Neural progenitor cell (in vitro differentiated cells): ENCODE data around the gene ABCA7. TPM values are rescaled to one million over a fixed set of nuclear protein-coding genes. Genes with fewer than 3 reads are reported as not detected.

Experiments used
- DNase-seq: peaks from one replicate; pipeline ENCODE4 v3.0.0-alpha.2; 2016; ENCODE audit warnings: low spot score
- H2AFZ ChIP-seq: fragments of 200-600 bp; sonication (generic); replicated peaks from 2 replicates; pipeline ENCODE4 v1.6.1; 2016; ENCODE audit warnings: antibody characterized with exemption
- H3F3A ChIP-seq: fragments of 200-600 bp; sonication (generic); 2 replicates; pipeline ENCODE4 v1.6.1; 2016; ENCODE audit warnings: antibody characterized with exemption, low read depth
- H3K27ac ChIP-seq: fragments of 200-600 bp; sonication (generic); 2 replicates; pipeline ENCODE4 v1.5.1; 2016; ENCODE audit warnings: mild to moderate bottlenecking
- H3K27me3 ChIP-seq: fragments of 200-600 bp; sonication (generic); 2 replicates; pipeline ENCODE4 v1.6.1; 2016; ENCODE audit warnings: mild to moderate bottlenecking, moderate library complexity
- H3K36me3 ChIP-seq: fragments of 200-600 bp; sonication (generic); 2 replicates; pipeline ENCODE4 v1.5.1; 2016
- H3K4me1 ChIP-seq: fragments of 200-600 bp; sonication (generic); 2 replicates; pipeline ENCODE4 v1.6.1; 2016; ENCODE audit warnings: mixed run types
- H3K4me2 ChIP-seq: fragments of 200-600 bp; sonication (generic); 2 replicates; pipeline ENCODE4 v1.6.1; 2016
- H3K4me3 ChIP-seq: fragments of 200-600 bp; sonication (generic); 2 replicates; pipeline ENCODE4 v1.5.1; 2016
- H3K79me2 ChIP-seq: fragments of 200-600 bp; sonication (generic); 2 replicates; pipeline ENCODE4 v1.6.1; 2016; ENCODE audit warnings: low read depth
- H3K9ac ChIP-seq: fragments of 200-600 bp; sonication (generic); 2 replicates; pipeline ENCODE4 v1.6.1; 2016
- H3K9me3 ChIP-seq: fragments of 200-600 bp; sonication (generic); 2 replicates; pipeline ENCODE4 v1.5.1; 2016; ENCODE audit warnings: low read depth
- H4K20me1 ChIP-seq: fragments of 200-600 bp; sonication (generic); 2 replicates; pipeline ENCODE4 v1.6.1; 2016; ENCODE audit warnings: low read depth
- H3K27ac Mint-ChIP-seq: 3 replicates; pipeline ENCODE4 v1.8.0; 2021; ENCODE audit warnings: mixed read lengths
- H3K27me3 Mint-ChIP-seq: 2 replicates; pipeline ENCODE4 v1.8.0; 2022; ENCODE audit warnings: low read depth, mild to moderate bottlenecking, inconsistent platforms, moderate library complexity, mixed read lengths; ENCODE audit not compliant: insufficient read depth
- H3K36me3 Mint-ChIP-seq: 3 replicates; pipeline ENCODE4 v1.8.0; 2021; ENCODE audit warnings: mixed read lengths
- H3K4me1 Mint-ChIP-seq: 3 replicates; pipeline ENCODE4 v1.8.0; 2021; ENCODE audit warnings: mixed read lengths
- H3K4me3 Mint-ChIP-seq: 3 replicates; pipeline ENCODE4 v1.8.0; 2021; ENCODE audit warnings: mild to moderate bottlenecking, moderate library complexity, mixed read lengths
- H3K9me3 Mint-ChIP-seq: 3 replicates; pipeline ENCODE4 v1.8.0; 2020; ENCODE audit warnings: mixed read lengths
- EZH2 ChIP-seq: fragments of 200-600 bp; sonication (generic); IDR thresholded peaks from 2 replicates; pipeline ENCODE4 v1.6.1; 2017; ENCODE audit warnings: antibody characterized with exemption, mild to moderate bottlenecking, moderate library complexity
- EZH2phosphoT487 ChIP-seq: fragments of 200-600 bp; sonication (generic); IDR thresholded peaks from 2 replicates; pipeline ENCODE4 v1.6.1; 2017; ENCODE audit warnings: antibody characterized with exemption
- total RNA-seq: library from RNA; depleted of rRNA; stranded (reverse); fragments of >200 nt; gene quantifications from 2 replicates; pipeline ENCODE4 v1.2.3, GENCODE V29; 2015; ENCODE audit warnings: low replicate concordance
- TF ChIP-seq, protein P1 (sequence below): fragments of 200-600 bp; sonication (generic); IDR thresholded peaks from 2 replicates; pipeline ENCODE4 v1.5.1; 2017; ENCODE audit warnings: antibody characterized with exemption, mild to moderate bottlenecking

ABCA7 gene
- total RNA-seq, 1 donor from 2014 or later: 1.4 TPM

GRCh38 chr19:1108291-1109031 is 68.6 kb downstream of the ABCA7 start:
- Histone ChIP-seq H4K20me1 (peaks cover 30% of the 10 kb centered on the region), H3K4me2 (no peak overlapping the region), H3K4me1 (peaks cover 8% of the 10 kb centered on the region), H3K27ac (no peak overlapping the region), H3F3A (peaks cover 28% of the 10 kb centered on the region), H3K9me3 (no peaks in the 10 kb centered on the region), H3K36me3 (no peaks in the 10 kb centered on the region), H3K4me3 (no peak overlapping the region), H3K27me3 (no peaks in the 10 kb centered on the region), H3K79me2 (peaks cover 16% of the 10 kb centered on the region), H2AFZ (no peak overlapping the region), H3K9ac (no peak overlapping the region)
- DNase-seq: no peak
- Mint-ChIP-seq H3K4me1 (peaks cover 5% of the 10 kb centered on the region), H3K9me3 (no peaks in the 10 kb centered on the region), H3K27me3 (no peaks in the 10 kb centered on the region), H3K36me3 (no peaks in the 10 kb centered on the region), H3K27ac (no peak overlapping the region), H3K4me3 (no peak overlapping the region)
- TF ChIP-seq EZH2phosphoT487: no peak
- TF ChIP-seq, protein P1, sequence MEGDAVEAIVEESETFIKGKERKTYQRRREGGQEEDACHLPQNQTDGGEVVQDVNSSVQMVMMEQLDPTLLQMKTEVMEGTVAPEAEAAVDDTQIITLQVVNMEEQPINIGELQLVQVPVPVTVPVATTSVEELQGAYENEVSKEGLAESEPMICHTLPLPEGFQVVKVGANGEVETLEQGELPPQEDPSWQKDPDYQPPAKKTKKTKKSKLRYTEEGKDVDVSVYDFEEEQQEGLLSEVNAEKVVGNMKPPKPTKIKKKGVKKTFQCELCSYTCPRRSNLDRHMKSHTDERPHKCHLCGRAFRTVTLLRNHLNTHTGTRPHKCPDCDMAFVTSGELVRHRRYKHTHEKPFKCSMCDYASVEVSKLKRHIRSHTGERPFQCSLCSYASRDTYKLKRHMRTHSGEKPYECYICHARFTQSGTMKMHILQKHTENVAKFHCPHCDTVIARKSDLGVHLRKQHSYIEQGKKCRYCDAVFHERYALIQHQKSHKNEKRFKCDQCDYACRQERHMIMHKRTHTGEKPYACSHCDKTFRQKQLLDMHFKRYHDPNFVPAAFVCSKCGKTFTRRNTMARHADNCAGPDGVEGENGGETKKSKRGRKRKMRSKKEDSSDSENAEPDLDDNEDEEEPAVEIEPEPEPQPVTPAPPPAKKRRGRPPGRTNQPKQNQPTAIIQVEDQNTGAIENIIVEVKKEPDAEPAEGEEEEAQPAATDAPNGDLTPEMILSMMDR: no peak
- no peak for TF ChIP-seq EZH2

GRCh38 chr19:1109032-1109551 is 69.2 kb downstream of the ABCA7 start:
- Histone ChIP-seq H3K4me2 (no peak overlapping the region), H3K27ac (no peak overlapping the region), H2AFZ (no peak overlapping the region), H3K4me1 (peaks cover 11% of the 10 kb centered on the region), H4K20me1 (peaks cover 35% of the 10 kb centered on the region), H3K9ac (no peak overlapping the region), H3F3A (peaks cover 31% of the 10 kb centered on the region), H3K79me2 (peaks cover 16% of the 10 kb centered on the region), H3K4me3 (no peak overlapping the region), H3K27me3 (no peaks in the 10 kb centered on the region), H3K9me3 (no peaks in the 10 kb centered on the region), H3K36me3 (no peaks in the 10 kb centered on the region)
- H3K4me3 Mint-ChIP-seq: no peak overlapping the region
- H3K36me3 Mint-ChIP-seq: no peaks in the 10 kb centered on the region
- no peak for TF ChIP-seq EZH2phosphoT487
- TF ChIP-seq EZH2: no peak
- TF ChIP-seq, protein P1: no peak
- no peak overlapping the region for H3K27ac Mint-ChIP-seq
- H3K4me1 Mint-ChIP-seq: peaks cover 3% of the 10 kb centered on the region
- H3K9me3 Mint-ChIP-seq: no peaks in the 10 kb centered on the region
- no peak for DNase-seq
- no peaks in the 10 kb centered on the region for H3K27me3 Mint-ChIP-seq

DNA sequence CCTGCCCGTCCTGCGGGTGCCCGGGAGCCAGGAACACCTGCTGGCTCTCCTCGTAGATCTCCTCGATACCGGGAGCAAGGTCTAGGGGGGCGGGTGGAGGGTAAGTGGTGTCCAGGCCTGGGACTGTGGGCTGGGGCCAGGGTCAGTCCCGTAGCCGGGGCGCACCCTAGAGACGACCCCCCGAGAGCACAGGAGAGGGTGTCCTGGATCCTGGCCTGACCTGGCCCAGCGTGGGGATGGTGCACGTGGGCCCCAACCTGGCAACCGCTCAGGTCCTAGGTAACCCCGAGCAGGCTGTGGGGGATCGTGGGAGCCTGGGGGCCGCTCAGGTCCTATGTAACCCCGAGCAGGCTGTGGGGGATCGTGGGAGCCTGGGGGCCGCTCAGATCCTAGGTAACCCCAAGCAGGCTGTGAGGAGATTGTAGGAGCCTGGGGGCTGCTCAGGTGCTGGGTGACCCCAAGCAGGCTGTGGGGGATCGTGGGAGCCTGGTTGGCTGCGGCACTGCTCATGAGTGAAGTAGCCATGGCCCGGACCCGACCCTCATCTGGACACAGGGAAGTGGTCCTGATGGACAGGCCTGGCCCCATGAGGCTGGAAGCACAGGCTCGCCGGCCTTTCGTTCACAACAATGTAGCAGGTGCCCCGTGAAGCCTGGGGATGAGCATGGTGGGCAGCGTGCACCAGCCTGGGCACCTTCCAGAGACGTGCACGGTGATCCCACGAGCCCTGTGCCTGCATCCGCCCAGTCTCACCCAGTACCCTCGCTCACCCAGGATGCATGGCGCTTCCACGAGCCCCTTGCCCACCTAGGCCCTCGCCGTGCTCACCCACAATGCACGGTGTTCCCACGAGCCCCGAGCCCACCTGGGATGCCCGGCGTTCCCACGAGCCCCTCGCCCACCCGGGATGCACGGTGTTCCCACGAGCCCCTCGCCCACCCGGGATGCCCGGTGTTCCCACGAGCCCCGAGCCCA is 70.1 kb downstream of the ABCA7 start:
- Histone ChIP-seq H3K4me3 (no peak overlapping the region), H3K79me2 (peaks cover 13% of the 10 kb centered on the region), H3K4me1 (peaks cover 9% of the 10 kb centered on the region), H4K20me1 (peaks cover 32% of the 10 kb centered on the region), H3K27ac (no peak overlapping the region), H3K9me3 (no peaks in the 10 kb centered on the region), H3F3A (peaks cover 25% of the 10 kb centered on the region), H3K27me3 (no peaks in the 10 kb centered on the region), H2AFZ (no peak overlapping the region), H3K4me2 (no peak overlapping the region), H3K36me3 (no peaks in the 10 kb centered on the region), H3K9ac (no peak overlapping the region)
- no peak for DNase-seq
- Mint-ChIP-seq H3K27me3 (no peaks in the 10 kb centered on the region), H3K36me3 (no peaks in the 10 kb centered on the region), H3K9me3 (no peaks in the 10 kb centered on the region), H3K4me3 (no peak overlapping the region), H3K27ac (no peak overlapping the region), H3K4me1 (peaks cover 3% of the 10 kb centered on the region)
- no peak for TF ChIP-seq EZH2
- TF ChIP-seq EZH2phosphoT487: no peak
- TF ChIP-seq, protein P1: no peak
